ENCODE results near the gene WWOX. TPM values are rescaled to one million over a fixed set of nuclear protein-coding genes. Genes with fewer than 3 reads are reported as not detected.

WWOX gene
- total RNA-seq, 1 donor from 2014 or later: 29.6 TPM

GRCh38 chr16:79090966-79091365, 991.5 kb downstream of the WWOX start:
- DNase-seq (ENCODE audit: low read depth): no peak
- no peak overlapping the region for H3K4me3 ChIP-seq (ENCODE audit: low read depth, low read length)
- no peak for TF ChIP-seq CTCF (conservative IDR thresholded peaks at IDR 0.05; ENCODE audit: low read depth, low read length)

GRCh38 chr16:79092846-79093245, 993.4 kb downstream of the WWOX start:
- no peak overlapping the region for H3K4me3 ChIP-seq (ENCODE audit: low read depth, low read length)
- DNase-seq (ENCODE audit: low read depth): no peak
- TF ChIP-seq CTCF (conservative IDR thresholded peaks at IDR 0.05; ENCODE audit: low read depth, low read length): no peak

- no peak overlapping the region for H3K4me3 ChIP-seq (ENCODE audit: low read depth, low read length)
- no peak for DNase-seq (ENCODE audit: low read depth)
- TF ChIP-seq CTCF (conservative IDR thresholded peaks at IDR 0.05; ENCODE audit: low read depth, low read length): no peak
Observed at GRCh38 chr16:79093554-79093967, 994.1 kb downstream of the WWOX start.

- no peak for DNase-seq (ENCODE audit: low read depth)
Observed at GRCh38 chr16:79096246-79096645, 996.8 kb downstream of the WWOX start.

DNA sequence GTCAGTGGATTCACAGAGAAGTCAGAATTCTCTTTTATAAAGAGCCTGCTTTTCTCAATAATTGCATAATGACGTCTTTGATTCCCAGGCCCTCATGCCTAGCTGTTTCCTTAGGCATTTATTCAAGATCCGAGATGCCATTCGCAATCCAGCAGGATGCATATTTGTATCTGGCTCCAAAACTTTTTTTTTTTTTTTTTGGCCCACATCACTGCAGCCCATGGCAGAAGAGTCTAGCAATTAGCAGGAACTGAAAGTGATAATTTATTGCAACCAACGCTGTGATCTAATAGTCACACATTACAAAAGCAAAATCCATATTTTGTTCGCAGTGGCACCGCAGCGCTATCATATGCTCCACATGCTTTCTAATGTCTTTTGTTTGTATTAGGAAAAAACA, 997.7 kb downstream of the WWOX start:
- no peak for TF ChIP-seq CTCF (conservative IDR thresholded peaks at IDR 0.05; ENCODE audit: low read depth, low read length)

More at GRCh38 chr16:79096246-79096645, 996.8 kb downstream of the WWOX start:
- no peak for TF ChIP-seq CTCF (conservative IDR thresholded peaks at IDR 0.05; ENCODE audit: low read depth, low read length)
- no peak overlapping the region for H3K4me3 ChIP-seq (ENCODE audit: low read depth, low read length)

DNA sequence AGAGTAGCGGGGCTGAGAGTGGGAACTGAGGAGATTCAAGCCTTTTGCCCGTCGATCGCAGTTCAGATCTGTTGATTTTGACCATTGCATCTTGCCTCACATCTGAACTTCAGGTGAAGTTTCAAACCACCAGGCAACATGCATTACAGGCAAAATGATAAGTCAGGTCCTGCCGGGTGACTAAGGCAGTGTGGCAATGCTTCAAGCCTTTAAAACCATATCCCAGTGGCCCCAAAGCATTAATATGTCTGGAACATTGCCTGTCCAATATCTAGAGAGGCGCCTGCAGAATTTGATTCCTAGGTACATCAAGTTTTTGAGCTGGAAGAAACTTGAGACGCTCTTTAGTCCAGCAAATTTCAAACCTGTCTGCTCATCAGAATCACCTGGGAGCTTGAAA, 998.3 kb downstream of the WWOX start:
- no peak for TF ChIP-seq CTCF (conservative IDR thresholded peaks at IDR 0.05; ENCODE audit: low read depth, low read length)
- DNase-seq (ENCODE audit: low read depth): no peak
- no peak overlapping the region for H3K4me3 ChIP-seq (ENCODE audit: low read depth, low read length)

More for the DNA sequence above, 997.7 kb downstream of the WWOX start:
- no peak for DNase-seq (ENCODE audit: low read depth)
- no peak overlapping the region for H3K4me3 ChIP-seq (ENCODE audit: low read depth, low read length)

DNA sequence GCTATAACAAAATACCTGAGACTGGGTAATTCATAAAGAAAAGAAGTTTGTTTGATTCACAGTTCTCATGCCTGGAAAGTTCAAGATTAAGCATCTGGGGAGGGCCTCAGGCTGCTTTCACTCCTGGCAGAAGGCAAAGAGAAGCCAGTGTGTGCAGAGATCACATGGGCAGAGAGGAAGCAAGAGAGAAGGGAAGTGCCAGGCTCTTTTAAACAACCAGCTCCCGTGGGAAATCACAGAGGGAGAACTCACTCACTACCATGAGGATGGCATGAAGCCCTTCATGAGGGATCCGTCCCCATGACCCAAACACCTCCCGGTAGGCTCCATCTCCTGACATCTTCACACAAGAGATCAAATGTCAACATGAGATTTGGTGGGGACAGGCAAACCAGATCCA, 999.5 kb downstream of the WWOX start:
- DNase-seq (ENCODE audit: low read depth): no peak
- TF ChIP-seq CTCF (conservative IDR thresholded peaks at IDR 0.05; ENCODE audit: low read depth, low read length): no peak
- no peak overlapping the region for H3K4me3 ChIP-seq (ENCODE audit: low read depth, low read length)

Measured in epithelial cell of proximal tubule (primary cell).